Brain microvascular endothelial cell (primary cell): ENCODE results near the gene RAB25.

Experiments
- DNase-seq: peaks from one replicate; pipeline ENCODE4 v3.0.0-alpha.2; 2020
- H3K27ac ChIP-seq: fragments of 250-450 bp; sonication (Bioruptor Pico); 2 replicates; pipeline ENCODE4 v1.5.1; 2020; ENCODE audit warnings: mild to moderate bottlenecking, moderate library complexity
- H3K27me3 ChIP-seq: fragments of 250-450 bp; sonication (Bioruptor Pico); replicated peaks from 2 replicates; pipeline ENCODE4 v1.5.1; 2020; ENCODE audit warnings: mild to moderate bottlenecking
- H3K36me3 ChIP-seq: fragments of 250-450 bp; sonication (Bioruptor Pico); replicated peaks from 2 replicates; pipeline ENCODE4 v1.5.1; 2020; ENCODE audit warnings: mild to moderate bottlenecking
- H3K4me3 ChIP-seq: 2 replicates; pipeline ENCODE4 v1.5.1; 2011; ENCODE audit warnings: low read depth, mild to moderate bottlenecking, control low read depth, low read length, moderate library complexity
- CTCF ChIP-seq: IDR thresholded peaks from 2 replicates; pipeline ENCODE4 v1.5.1; 2011; ENCODE audit warnings: low read depth, mild to moderate bottlenecking, moderate library complexity, low read length, control low read depth, inconsistent platforms; ENCODE audit errors: missing control alignments
- in situ Hi-C: cut with HindIII; loops from 2 replicates; pipeline ENCODE4 v1.10.0; 2017; ENCODE audit warnings: low sequenced_read_pairs, low pct_ligation_motif_present

RAB25 gene

GRCh38 chr1:156052862-156053767 is 7.8 kb upstream of the RAB25 start:
- Histone ChIP-seq H3K27ac (peak overlapping the region; percentile 41), H3K36me3 (peaks cover 14% of the 10 kb centered on the region), H3K27me3 (no peaks in the 10 kb centered on the region), H3K4me3 (peak overlapping the region; percentile 80)
- in situ Hi-C loops: no loop called here
- peak; percentile 56 for TF ChIP-seq CTCF
- DNase-seq: peak; percentile 66

- H3K4me3 ChIP-seq: peak within 1 kb of the TSS; percentile 98
- peak within 1 kb of the TSS; percentile 80 for H3K27ac ChIP-seq
- in situ Hi-C loops: no loop called here
- no peaks in the 10 kb centered on the region for H3K27me3 ChIP-seq
- peak; percentile 68 for DNase-seq
- H3K36me3 ChIP-seq: peaks cover 7% of the 10 kb centered on the region
- peak; percentile 53 for TF ChIP-seq CTCF
These were observed 7.0 kb upstream of the RAB25 start, which contains the start of gene UBQLN4 for GRCh38 chr1:156053768-156054499. Gene UBQLN4, minus strand, starts transcription at chr1:156053798. Its CDS starts 97 bp downstream, at chr1:156053701.

- H3K36me3 ChIP-seq: peaks cover 6% of the 10 kb centered on the region
- in situ Hi-C loops: no loop called here
- H3K27me3 ChIP-seq: no peaks in the 10 kb centered on the region
- TF ChIP-seq CTCF: no peak
- peak within 1 kb of the TSS; percentile 98 for H3K4me3 ChIP-seq
- H3K27ac ChIP-seq: peak within 1 kb of the TSS; percentile 80
- DNase-seq: peak; percentile 98
These were observed 6.3 kb upstream of the RAB25 start, which contains the start of gene LAMTOR2 for GRCh38 chr1:156054500-156055280. Gene LAMTOR2, plus strand, starts transcription at chr1:156054782. Its CDS starts 108 bp downstream, at chr1:156054890.

- no peak for TF ChIP-seq CTCF
- no peaks in the 10 kb centered on the region for H3K36me3 ChIP-seq
- no peaks in the 10 kb centered on the region for H3K27me3 ChIP-seq
- peak overlapping the region; percentile 1 for H3K27ac ChIP-seq
- peak overlapping the region; percentile 98 for H3K4me3 ChIP-seq
- in situ Hi-C loops: no loop called here
- DNase-seq: no peak
These were observed 5.5 kb upstream of the RAB25 start for GRCh38 chr1:156055281-156056048.

GRCh38 chr1:156056326-156056849 is 4.6 kb upstream of the RAB25 start:
- in situ Hi-C loops: no loop called here
- no peak for DNase-seq
- H3K4me3 ChIP-seq: no peak overlapping the region
- H3K27ac ChIP-seq: no peak overlapping the region
- TF ChIP-seq CTCF: no peak
- H3K36me3 ChIP-seq: no peaks in the 10 kb centered on the region
- no peaks in the 10 kb centered on the region for H3K27me3 ChIP-seq
